Activated CD8-positive, alpha-beta memory T cell treated with anti-CD3 and anti-CD28 coated beads, Interleukin-2, amount 50 U/mL, for 24 hours (primary cell): ENCODE results near the gene EEF2K.
"Not testable (repeated sequence)": the region's sequence is repeated elsewhere in the genome, so short reads cannot be mapped to it uniquely, and the experiment has no call there.

Experiments used
- DNase-seq: peaks from one replicate; pipeline ENCODE4 v3.0.0-alpha.2; 2020; ENCODE audit errors: extremely low read depth

Gene EEF2K

DNA sequence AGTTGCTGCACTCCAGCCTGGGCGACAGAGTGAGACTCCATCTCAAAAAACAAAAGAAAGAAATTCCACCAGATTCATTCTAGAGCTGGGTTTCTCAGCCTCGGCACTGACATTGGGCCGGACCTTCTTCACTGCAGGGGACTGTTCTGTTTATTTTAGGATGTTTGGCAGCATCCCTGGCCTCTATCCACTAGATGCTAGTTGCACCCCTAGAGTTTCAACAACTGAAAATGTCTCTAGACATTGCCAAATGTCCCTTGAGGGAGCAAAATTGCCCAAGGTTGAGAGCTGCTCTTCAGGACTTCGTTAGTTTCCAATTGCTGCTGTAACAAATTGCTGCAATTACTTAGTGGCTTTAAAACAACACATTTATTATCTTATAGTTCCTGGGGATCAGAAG, 7.2 kb downstream of the EEF2K start:
- DNase-seq = no peak

DNA sequence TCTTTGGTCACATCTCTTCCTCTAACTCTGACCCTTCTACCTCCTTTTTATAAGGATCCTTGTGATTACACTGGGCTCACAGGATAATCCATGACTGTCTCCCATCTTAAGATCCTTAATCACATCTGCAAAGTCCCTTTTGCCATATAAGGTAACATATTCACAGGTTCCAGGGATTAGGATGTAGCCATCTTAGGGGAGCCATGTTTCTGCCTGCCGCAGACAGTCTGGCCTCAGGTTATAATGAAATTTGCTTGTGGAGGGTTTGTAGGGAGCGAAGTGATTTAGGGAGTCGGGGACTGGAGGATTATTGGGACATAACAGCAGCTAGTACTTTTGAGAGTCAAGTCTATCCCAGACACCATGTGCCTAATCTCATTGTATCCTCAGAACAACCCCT, 7.7 kb downstream of the EEF2K start:
- DNase-seq = no peak

DNA sequence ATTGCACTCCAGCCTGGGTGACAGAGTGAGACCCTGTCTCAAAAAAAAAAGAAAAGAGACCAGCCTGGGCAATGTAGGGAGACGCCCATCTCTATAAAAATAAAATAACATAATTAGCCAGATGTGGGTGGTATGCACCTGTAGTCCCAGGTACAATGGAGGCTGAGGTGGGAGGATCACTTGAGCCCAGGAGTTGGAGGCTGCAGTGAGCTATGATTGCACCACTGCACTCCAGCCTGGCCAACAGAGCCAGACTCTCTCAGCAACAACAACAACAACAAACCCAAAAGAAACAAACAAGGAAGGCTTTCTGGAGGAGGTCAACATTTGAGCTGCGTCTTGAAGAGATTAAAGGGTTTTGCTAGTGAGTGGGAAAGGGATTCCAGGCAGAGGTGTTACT, 8.3 kb downstream of the EEF2K start:
- DNase-seq = no peak

DNA sequence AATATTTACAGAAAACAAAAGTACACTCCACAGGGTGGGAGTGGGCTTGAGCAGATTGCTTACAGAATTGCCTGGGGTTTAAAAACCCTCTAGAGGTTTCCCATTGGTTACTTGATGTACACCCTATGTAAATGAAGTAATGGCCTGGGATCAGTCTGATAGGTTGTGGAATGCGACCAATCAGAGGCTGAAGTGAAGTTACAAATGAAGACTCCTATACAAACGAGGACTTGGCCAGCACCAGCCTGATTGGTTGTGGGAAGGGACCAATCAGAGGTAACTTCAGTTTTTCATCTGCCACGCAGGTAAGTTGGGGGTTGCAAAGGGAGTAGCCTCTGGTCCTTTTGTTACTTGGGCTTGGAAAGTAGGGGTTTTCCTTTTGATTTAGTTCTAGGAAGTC, 8.8 kb downstream of the EEF2K start:
- no peak for DNase-seq

DNA sequence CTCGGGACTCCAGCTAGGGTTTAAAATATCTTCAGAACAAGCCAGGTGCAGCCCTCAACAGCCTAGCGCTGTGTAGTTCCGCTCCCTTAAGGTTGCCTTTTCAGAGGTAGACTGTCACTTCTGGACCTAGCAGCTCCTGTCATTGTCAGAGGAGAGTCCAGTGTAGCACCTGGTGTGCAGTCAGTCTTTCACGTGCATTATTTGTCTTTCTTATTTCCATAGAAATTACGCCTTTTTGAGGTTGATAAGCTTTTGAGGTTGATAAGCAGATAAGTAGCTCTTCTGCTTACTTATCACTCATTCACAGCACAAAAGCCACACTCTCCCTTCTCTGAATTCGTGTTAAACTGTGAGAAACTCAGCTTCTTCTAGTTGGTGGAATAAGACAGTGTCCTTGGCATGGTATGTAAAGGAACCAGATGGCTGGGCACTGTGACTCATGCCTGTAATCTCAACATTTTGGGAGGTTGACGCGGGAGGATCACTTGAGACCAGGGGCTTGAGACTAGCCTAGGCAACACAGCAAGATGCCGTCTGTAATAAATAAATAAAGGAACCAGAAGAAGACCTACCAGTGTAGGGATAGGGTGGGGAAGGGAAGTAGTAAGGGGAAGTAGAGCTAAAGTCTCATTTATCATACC, 10.2 kb downstream of the EEF2K start:
- DNase-seq = no peak

DNA sequence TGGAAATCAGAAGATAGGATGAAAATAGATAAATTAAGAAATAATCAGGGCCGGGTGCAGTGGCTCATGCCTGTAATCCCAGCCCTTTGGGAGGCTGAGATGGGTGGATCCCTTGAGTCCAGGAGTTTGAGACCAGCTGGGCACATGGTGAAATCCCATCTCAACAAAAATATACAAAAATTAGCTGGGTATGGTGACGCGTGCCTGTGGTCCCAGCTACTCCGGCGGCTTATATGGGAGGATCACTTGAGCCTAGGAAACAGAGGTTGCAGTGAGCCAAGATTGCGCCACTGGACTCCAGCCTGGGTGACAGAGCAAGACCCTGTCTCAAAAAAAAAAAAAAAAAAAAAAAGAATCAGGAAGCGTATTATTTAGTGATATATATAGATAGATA, 10.8 kb downstream of the EEF2K start:
- DNase-seq = not testable (repeated sequence)

DNA sequence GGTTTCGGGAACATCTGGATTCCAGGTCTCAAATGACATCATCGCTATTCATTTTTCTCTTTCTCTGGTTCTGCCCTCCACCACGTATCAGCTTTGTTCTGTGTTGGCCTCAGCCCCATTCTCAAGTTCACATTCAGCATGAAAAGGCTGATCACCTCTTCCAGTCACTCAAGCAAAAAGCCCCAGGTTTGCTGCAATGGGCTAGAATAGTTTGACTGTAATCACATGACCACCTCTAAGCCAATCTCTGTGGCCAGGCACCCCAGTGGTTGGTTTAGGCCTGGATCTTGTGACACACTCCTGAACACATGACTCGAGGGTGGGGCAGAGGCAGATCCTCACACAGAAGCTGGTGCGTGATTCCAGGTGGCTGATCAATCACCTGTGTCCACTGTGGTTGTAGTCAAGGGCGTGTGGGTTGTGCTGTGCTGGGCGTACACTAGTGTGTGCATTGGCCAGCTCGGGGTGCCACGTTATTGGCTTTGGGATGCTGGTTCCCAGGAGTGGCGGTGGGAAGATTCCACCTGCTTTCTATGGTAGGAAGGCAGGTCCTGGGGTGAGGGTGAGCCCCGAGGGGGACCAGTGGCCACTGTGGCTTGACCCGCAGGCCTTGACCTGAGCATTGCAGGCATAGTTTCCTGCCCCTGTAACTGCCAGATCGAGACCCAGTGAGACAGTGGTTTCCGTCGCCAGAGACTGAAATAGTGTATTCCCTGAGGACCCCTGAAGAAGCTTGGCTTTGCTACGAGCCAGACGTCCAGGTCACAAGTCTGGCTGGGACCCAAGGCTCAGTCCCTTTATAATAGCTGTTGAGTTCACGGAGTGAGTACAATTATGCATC, 12.0 kb downstream of the EEF2K start:
- no peak for DNase-seq

DNA sequence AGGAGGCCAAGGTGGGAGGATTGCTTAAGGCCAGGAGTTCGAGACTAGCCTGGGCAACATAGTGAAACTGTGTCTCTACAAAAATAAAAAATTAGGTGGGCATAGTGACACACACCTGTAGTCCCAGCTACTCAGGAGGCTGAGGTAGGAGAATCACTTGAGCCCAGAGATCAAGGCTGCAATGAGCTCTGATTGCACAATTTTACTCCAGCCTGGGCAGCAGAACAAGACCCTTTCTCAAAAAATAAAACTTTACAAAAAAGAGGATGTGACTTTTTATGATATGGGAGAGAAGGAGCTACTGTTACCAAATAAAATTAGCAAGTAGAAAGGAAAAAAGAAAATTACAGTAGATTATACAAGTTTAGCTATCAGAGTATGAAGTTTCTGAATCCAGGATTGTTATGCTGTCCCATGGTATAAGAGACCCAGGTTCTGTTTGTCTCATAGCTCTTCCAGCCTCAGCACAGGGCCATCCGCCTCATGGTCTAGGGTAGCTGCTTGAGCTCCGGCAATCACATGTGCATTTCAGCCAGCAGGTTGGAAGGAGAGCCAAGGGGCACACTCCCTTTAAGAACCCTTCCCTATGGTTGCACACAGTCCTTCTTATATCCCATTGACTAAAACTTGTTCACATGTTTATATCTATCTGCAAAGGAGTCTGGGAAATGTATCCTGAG, 13.5 kb downstream of the EEF2K start:
- no peak for DNase-seq

DNA sequence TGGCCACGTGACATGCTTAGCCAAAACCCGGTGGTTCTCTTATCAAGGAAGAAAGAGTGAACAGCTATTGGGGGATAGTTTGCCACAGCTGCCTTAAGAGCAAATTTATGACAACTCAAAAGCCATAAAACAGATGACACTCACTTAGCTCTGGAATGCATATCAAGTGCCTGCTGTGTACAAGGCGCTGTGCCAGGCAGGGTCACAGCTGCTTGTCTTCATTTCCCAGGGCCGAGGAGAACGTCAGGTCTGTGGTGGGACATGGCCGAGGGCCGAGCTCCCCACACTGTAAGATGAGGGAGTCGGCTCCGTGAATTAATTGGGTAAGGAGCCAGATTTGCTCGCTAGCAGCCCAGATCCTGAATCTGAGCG, 14.0 kb downstream of the EEF2K start:
- no peak for DNase-seq

DNA sequence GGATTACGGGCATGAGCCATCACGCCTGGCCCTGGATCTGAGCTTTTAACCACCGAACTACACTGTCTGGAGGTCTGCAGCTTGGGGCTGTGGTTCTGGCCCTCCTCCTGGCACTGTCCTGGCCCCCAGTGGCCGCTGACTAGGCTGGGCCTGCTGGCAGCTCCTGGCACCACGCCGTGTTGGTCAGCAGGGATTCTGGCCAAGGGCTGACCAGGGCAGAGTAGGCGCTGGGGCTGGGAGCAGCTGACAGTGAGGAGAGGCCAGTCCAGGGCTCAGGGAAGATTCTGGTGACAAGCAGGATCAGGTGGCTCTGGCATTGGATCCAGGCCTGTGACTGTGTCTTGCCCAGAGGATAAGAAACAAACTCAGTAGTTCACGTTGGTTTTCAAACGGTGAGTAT, 14.6 kb downstream of the EEF2K start:
- DNase-seq = no peak

DNA sequence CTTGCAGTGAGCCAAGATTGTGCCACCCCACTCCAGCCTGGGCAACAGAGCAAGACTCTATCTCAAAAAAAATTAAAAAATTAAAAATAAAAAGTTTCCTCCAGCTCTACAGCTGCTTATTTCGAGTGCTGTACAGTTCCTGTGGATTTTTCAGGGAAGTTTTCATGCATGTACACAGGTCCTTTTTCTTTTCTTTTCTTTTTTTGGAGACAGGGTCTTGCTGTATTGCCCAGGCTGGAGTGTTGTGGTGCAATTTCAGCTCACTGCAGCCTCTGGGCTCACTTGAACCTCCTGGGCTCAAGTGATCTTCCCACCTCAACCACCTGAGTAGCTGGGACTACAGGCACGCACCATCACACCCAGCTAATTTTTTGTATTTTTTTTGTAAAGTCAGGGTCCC, 15.9 kb downstream of the EEF2K start:
- DNase-seq = no peak

DNA sequence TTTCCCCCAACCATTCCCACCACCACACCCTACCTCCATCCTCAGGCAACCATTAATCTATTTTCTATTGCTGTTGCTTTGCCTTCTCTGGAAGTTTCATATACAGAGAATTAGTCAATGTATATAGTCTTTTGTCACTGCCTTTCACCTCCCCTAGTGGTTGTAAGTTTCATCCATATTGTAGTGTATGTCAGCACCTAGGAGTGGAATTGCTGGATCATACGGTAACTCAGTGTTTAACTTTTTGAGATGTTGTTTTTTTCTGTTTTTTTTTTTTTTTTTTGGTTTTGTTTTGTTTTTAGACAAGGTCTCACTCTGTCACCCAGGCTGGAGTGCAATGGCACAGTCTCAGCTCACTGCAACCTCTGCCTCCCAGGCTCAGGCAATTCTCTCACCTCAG, 16.9 kb downstream of the EEF2K start:
- DNase-seq = no peak

DNA sequence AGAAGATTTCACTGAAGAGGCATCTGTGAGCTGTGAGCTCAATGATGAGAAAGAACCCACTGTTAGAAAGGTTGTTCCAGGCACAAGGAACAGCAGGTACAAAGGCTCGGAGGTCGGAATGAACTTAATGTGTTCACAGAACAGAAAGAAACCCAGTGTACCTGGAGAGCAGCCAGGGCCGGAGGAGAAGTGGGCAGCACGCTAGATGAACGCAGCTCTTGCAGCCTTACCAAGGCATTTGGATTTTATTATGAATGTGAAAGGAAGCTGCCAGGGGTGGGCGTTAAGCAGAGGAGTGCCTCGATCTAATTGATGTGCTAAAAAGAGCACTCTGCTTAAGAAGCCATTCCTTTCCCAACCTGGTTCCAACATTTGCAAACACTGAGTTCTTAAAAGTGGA, 19.0 kb downstream of the EEF2K start:
- no peak for DNase-seq

DNA sequence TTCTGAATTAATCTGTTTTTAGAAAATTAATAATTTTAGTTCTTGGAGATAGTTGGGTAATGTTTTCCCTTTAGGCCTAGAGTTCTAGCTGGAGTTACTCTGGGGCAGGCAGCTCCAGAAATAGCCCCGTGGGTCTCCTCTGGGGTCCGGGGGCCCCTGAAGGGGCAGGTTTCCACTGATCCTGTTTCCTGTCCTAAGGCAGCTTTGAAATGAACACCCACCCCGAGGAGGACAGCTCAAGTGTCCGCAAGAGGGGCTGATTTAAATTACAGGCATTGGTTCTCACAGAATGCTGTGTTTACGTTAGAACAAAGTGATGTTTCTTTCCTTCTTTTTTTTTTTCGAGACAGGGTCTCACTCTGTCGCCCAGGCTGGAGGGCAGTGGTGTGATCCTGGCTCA, 23.8 kb downstream of the EEF2K start:
- no peak for DNase-seq

DNA sequence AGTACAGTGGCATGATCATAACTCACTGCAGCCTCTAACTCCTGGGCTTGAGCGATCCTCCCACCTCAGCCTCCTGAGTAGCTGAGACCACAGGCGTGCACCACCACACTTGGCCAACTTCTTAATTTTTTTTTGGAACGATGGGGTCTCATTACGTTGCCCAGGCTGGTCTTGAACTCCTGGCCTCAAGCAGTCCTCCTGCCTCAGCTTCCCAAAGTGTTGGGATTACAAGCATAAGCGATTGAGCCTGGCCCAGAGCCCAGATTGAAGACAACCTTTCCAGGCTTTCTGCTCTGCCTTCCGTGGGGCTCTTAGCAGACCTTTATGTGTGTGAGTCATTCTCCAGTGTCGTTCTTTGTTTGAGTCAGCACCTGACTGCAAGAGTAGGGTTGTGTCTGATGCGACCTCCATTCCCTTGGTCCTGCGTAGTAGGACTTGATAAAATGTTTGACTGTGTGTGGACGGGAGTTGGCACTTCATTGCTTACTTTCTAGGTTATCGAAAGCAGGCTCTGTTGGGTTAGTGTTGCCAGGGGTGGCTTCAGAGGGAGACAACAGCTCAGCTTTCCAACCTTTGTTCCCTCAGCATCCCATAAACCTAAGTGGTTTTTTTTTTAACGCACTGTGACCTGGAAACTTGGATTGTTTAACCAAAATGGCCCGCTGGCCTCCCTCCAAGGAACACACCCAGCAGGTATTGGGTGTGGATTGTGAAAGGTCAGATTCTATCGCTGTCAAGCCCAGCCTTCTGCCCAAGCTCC, 26.4 kb downstream of the EEF2K start:
- DNase-seq = no peak

DNA sequence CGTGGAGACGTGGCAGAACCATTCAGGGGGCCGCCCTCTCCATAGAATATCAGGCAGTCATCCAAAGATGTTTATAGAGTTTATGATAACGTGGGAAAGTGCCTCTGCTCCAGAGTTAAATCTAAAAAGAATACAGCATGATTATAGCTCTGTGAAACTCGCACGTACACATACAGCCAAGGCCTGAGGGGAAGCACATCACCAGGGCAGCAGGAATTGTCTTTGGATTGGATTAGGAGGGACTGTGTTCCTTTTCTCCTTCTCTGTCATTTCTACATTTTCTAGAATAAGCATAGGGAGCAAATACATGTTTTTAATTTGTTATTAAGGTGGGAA, 26.9 kb downstream of the EEF2K start:
- DNase-seq = no peak

DNA sequence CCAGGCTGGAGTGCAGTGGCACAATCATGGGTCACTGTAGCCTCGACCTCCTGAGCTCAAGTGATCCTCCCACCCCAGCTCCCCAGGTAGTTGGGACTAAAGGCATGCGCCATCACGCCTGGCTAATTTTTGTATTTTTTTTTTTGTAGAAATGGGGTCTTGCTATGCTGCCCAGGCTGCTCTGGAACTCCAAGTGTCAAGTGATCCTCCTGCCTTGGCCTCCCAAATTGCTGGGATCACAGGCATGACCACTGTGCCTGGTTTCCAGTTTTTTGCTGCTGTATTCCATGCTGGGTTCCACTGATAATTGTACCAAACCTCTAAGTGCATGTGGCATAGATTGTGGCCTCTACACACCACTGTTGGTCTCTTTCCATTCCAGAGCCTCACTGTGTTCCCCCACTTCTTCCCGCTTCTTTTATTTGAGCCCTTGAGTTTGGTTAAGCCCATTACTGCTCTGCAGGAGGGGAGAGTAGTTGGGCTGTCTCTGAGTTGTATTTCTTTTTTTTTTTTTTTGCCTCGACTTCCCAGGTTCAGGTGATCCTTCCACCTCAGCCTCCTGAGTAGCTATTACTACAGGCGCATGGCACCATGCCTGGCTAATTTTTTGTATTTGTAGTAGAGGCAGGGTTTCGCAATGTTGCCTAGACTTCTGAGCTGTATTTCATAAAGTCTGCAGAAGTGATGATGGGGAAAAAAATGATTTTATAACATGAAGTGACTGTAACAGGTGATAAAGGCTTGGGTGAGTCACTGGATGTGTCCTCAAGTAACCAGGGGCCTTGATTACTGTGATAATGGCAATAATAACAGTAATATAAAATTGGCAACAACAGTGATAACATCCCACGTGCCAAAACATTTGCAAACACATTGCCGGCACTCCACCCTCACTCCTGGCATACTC, 30.0 kb downstream of the EEF2K start:
- DNase-seq = no peak

DNA sequence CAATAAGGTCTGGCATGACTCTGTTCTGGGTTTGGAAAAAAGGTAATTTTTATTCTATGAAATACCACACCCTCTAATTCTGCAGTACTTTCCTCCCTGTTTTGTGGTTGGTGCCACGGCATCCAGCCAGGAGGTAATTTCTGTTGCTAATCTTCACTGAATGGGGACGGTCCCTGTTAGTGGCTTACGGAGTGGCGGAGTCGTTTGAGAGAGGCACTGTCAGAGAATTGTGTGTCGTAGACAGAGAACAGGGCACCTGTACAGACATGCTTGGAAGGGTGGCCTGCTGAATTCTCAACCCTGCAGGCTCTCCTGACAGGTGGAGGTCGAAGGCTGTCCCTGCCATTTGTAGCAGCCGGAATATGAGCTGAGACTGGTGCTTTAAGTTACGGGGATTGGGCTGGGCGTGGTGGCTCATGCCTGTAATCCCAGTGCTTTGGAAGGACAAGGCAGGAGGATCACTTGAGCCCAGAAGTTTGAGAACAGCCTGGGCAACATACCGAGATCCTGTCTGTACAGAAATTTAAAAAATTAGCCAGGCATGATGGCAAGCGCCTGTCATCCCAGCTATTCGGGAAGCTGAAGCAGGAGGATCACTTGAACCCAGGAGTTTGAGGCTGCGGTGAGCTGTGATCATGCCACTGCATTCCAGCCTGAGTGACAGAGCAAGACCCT, 33.2 kb downstream of the EEF2K start:
- DNase-seq = no peak

DNA sequence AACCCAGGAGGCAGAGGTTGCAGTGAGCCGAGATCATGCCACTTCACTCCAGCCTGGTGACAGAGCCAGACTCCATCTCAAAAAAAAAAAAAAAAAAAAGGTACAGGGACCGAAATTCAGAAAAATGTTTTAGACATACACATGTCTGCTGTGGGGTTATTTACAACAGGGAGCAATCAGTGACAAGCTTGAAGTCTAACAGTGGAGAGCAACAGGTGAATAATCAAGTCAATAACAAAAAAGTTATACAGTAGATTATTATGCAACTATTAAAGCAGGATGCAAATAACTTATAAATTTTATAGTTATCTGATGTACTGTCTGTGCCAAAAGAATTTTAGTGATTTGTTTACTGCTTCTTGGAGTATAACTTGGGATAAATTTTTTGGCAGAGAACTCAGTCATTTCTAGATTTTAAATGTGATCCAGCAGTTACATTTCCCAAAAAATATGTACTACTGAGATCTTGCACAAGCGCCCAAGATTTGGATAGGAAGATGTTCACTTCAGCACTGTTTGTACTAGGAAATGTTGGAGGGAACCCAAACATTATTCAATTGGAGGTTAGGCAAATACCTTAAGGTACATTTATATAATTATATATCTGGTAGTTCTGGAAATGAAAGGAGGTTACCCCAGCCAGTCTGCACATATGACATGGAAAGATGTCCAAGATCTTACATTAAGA, 34.1 kb downstream of the EEF2K start:
- no peak for DNase-seq

DNA sequence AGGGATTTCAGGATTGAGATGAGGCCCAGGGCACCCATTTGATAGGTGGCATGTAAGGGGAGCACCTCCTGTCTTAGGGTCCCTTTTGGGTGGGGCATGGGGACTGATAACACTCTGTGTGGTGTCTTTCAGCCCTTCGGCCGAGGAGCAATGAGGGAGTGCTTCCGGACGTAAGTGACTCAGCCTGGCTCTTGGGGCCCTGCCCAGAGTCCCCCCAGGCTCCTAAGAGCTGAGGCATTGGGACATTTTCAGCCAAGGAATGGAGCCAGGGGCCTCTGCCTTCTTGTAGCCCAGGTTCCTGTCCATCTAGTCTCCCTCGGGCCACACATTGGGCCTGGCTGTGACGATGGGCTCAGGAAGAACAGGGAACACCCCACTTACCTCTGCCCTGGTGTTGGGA, 44.4 kb downstream of the EEF2K start:
- DNase-seq = no peak
